ENCODE measurements around the gene HTR3E.

The HTR3E gene

DNA sequence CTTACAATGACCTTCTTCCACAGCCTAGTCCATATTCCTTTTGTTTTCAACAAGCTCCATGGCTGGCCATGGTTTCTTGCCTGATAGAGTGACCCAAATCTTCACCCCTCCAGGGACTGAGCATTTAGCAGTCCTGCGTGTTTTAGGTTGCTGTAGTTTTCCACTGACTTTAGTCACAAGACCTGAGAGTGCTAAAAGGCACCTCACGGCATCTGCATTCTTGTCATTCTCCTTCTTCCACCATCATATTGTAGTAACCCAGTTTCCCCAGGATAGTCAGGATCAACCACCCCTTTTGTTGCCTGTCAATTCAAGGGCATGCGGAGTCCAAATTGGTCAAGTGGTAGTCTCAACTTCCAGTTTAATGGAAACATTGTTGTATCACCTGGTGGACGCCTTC lies 23.2 kb upstream of the HTR3E start:
- H3K27me3 ChIP-seq (ENCODE audit: control insufficient read depth in 2 of 2, insufficient read depth in 2 of 2, low read length in 2 of 2) = no peaks in the 10 kb centered on the region

DNA sequence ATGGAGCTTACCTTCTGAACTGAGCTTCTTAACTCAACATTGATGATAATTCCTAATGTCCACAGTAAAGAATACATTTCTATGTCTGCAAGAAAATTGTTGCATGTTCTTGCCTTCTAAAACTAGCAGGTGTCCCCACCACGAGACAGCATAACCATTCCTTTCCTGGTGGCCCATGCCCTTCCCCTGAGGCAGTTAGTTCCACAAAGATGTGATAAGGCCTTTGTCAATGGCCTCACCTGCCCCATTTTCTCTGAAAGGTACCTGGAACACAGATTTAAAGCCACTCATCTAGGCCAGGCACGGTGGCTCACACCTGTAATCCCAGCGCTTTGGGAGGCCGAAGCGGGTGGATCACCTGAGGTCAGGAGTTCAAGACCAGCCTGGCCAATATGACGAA lies 21.0 kb upstream of the HTR3E start:
- Histone ChIP-seq H3K9me3 (ENCODE audit: control insufficient read depth in 2 of 2, low read length in 2 of 2) (no peaks in the 10 kb centered on the region), H3K9ac (ENCODE audit: low read depth in 1 of 2, low read length in 2 of 2) (no peak overlapping the region), H3K27ac (ENCODE audit: low read depth in 2 of 2, low read length in 2 of 2) (no peak overlapping the region), H3K4me1 (ENCODE audit: control insufficient read depth in 2 of 2, insufficient read depth in 2 of 2, low read length in 2 of 2) (no peaks in the 10 kb centered on the region), H3K4me3 (ENCODE audit: low read length in 2 of 2) (no peak overlapping the region), H3K27me3 (ENCODE audit: control insufficient read depth in 2 of 2, insufficient read depth in 2 of 2, low read length in 2 of 2) (no peaks in the 10 kb centered on the region), H3K36me3 (ENCODE audit: control insufficient read depth in 2 of 2, insufficient read depth in 2 of 2, low read length in 2 of 2) (no peaks in the 10 kb centered on the region)

More for the DNA sequence above, 23.2 kb upstream of the HTR3E start:
- no peak overlapping the region for H3K9ac ChIP-seq (ENCODE audit: low read depth in 1 of 2, low read length in 2 of 2)
- H3K27ac ChIP-seq (ENCODE audit: low read depth in 2 of 2, low read length in 2 of 2) = no peak overlapping the region
- H3K36me3 ChIP-seq (ENCODE audit: control insufficient read depth in 2 of 2, insufficient read depth in 2 of 2, low read length in 2 of 2) = no peaks in the 10 kb centered on the region
- no peaks in the 10 kb centered on the region for H3K4me1 ChIP-seq (ENCODE audit: control insufficient read depth in 2 of 2, insufficient read depth in 2 of 2, low read length in 2 of 2)
- no peaks in the 10 kb centered on the region for H3K9me3 ChIP-seq (ENCODE audit: control insufficient read depth in 2 of 2, low read length in 2 of 2)
- no peak overlapping the region for H3K4me3 ChIP-seq (ENCODE audit: low read length in 2 of 2)

DNA sequence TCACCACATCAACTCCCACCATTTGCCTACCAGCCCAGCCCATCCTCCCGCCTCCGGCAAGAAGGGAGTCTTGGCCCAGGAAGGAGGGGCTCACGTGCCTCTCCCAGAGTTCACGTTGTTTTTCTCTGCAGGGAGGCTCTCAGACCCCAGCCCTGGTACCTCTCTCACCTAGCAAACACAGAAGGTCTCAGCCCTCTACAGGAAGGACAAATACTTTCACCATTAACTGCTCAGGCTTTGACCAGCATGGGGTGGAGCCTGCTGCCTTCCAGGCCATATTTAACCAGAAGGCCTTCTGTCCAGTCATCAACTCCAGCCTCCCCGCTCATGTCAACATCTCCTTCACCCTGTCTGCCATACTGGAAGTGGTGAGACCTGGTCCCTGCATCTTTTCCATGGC lies 19.0 kb upstream of the HTR3E start:
- no peaks in the 10 kb centered on the region for H3K9me3 ChIP-seq (ENCODE audit: control insufficient read depth in 2 of 2, low read length in 2 of 2)
- H3K36me3 ChIP-seq (ENCODE audit: control insufficient read depth in 2 of 2, insufficient read depth in 2 of 2, low read length in 2 of 2) = no peaks in the 10 kb centered on the region
- H3K4me1 ChIP-seq (ENCODE audit: control insufficient read depth in 2 of 2, insufficient read depth in 2 of 2, low read length in 2 of 2) = no peaks in the 10 kb centered on the region
- no peak overlapping the region for H3K4me3 ChIP-seq (ENCODE audit: low read length in 2 of 2)
- H3K27me3 ChIP-seq (ENCODE audit: control insufficient read depth in 2 of 2, insufficient read depth in 2 of 2, low read length in 2 of 2) = no peaks in the 10 kb centered on the region
- no peak overlapping the region for H3K9ac ChIP-seq (ENCODE audit: low read depth in 1 of 2, low read length in 2 of 2)
- H3K27ac ChIP-seq (ENCODE audit: low read depth in 2 of 2, low read length in 2 of 2) = no peak overlapping the region

DNA sequence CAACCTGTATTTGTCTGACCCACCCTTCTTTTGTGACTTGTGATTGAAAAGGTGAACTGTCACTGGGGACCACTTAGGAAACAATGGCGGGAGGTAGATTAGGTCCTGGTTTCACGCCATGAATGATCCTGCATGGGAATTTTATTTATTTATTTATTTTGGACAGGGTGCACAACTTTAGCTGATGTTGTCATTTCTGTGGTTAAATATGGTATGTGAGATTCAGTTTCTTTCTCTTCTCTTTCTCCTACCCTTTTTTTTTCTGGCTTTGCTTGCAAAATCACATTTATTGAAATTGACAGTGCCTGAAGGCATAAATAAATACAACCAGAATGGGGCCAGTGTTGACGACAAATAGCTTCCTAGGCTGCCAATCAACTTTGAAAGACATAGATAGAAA lies 18.0 kb upstream of the HTR3E start:
- Histone ChIP-seq H3K36me3 (ENCODE audit: control insufficient read depth in 2 of 2, insufficient read depth in 2 of 2, low read length in 2 of 2) (no peaks in the 10 kb centered on the region), H3K9ac (ENCODE audit: low read depth in 1 of 2, low read length in 2 of 2) (no peak overlapping the region), H3K27ac (ENCODE audit: low read depth in 2 of 2, low read length in 2 of 2) (no peak overlapping the region), H3K27me3 (ENCODE audit: control insufficient read depth in 2 of 2, insufficient read depth in 2 of 2, low read length in 2 of 2) (no peaks in the 10 kb centered on the region), H3K9me3 (ENCODE audit: control insufficient read depth in 2 of 2, low read length in 2 of 2) (no peaks in the 10 kb centered on the region), H3K4me3 (ENCODE audit: low read length in 2 of 2) (no peak overlapping the region), H3K4me1 (ENCODE audit: control insufficient read depth in 2 of 2, insufficient read depth in 2 of 2, low read length in 2 of 2) (no peaks in the 10 kb centered on the region)

DNA sequence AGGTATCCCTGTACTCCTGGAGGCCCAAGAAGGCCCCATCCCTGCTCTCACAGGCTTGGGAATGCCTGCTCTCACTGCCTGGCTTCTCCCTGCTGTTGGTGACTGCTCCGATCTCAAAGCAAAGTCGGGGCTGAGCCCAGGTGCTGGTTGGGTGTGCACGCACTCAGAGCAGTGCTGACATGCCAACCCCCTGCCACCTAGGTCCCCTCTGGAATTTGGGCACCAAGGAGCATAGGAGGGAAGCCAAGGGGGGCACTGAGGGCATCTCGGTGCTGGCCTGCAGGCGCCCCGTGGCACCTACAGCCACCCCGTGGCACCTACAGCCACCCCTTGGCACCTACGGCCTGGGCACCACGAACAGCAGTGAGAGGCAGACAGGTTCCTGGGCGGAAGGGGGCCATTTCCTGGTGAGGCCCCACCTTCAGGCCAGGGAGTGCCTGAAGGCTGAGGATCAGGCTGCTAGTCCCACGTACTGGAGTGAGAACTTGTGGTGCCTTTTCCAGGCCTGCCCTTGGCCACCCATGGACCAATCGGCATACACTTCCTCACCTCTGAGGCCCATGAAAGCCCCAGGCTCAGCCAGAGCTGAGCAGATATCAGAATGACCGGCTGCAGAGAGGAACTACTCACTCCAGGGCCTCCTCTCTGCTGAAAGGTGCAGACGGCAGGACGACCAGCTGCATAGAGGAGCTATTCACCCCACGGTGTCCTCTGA lies 15.6 kb upstream of the HTR3E start:
- H3K27ac ChIP-seq (ENCODE audit: low read depth in 2 of 2, low read length in 2 of 2) = no peak overlapping the region
- H3K36me3 ChIP-seq (ENCODE audit: control insufficient read depth in 2 of 2, insufficient read depth in 2 of 2, low read length in 2 of 2) = no peaks in the 10 kb centered on the region
- no peak overlapping the region for H3K4me3 ChIP-seq (ENCODE audit: low read length in 2 of 2)
- H3K9ac ChIP-seq (ENCODE audit: low read depth in 1 of 2, low read length in 2 of 2) = no peak overlapping the region
- no peaks in the 10 kb centered on the region for H3K27me3 ChIP-seq (ENCODE audit: control insufficient read depth in 2 of 2, insufficient read depth in 2 of 2, low read length in 2 of 2)
- H3K4me1 ChIP-seq (ENCODE audit: control insufficient read depth in 2 of 2, insufficient read depth in 2 of 2, low read length in 2 of 2) = no peaks in the 10 kb centered on the region
- no peaks in the 10 kb centered on the region for H3K9me3 ChIP-seq (ENCODE audit: control insufficient read depth in 2 of 2, low read length in 2 of 2)

DNA sequence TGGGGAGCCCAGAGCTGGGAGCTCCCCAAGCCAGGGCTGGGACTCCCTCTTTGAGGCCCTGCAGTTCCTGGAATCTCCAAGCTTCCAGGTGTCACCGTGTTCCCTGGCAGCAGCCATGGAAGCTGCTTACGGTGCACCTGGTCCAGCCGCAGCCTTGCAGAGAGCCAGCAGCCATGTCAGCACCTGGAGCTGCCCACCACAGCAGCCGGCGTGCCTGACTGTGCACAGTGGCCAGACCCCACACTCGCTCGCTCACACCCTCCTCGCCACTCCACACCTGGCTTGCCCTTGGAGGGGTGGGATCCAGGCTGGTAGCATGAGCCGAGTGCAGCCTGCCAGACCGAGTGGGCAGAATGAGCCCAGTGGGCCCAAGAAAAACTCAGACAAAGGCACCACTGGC lies 14.8 kb upstream of the HTR3E start:
- Histone ChIP-seq H3K4me3 (ENCODE audit: low read length in 2 of 2) (no peak overlapping the region), H3K9ac (ENCODE audit: low read depth in 1 of 2, low read length in 2 of 2) (no peak overlapping the region), H3K9me3 (ENCODE audit: control insufficient read depth in 2 of 2, low read length in 2 of 2) (no peaks in the 10 kb centered on the region), H3K27ac (ENCODE audit: low read depth in 2 of 2, low read length in 2 of 2) (no peak overlapping the region), H3K4me1 (ENCODE audit: control insufficient read depth in 2 of 2, insufficient read depth in 2 of 2, low read length in 2 of 2) (no peaks in the 10 kb centered on the region), H3K27me3 (ENCODE audit: control insufficient read depth in 2 of 2, insufficient read depth in 2 of 2, low read length in 2 of 2) (no peaks in the 10 kb centered on the region), H3K36me3 (ENCODE audit: control insufficient read depth in 2 of 2, insufficient read depth in 2 of 2, low read length in 2 of 2) (no peaks in the 10 kb centered on the region)

DNA sequence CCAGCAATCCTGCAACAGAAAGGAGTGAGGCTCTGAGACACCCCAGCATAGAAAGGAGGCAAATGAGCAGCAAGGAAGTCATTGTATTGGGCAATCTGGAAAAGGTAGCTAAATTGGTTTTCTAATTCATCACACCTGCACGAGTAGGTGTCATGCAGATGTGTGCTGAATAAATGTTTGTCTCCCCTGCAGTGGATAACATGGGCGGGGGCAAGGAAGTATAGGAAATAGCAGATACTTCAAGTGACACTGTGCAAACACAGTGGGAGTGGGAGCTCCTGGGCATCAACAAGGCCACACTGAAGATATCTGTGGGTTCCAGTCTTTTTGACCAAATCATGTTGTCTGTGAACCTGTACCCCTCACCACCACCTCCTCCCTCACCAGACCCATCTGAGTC lies 14.4 kb upstream of the HTR3E start:
- Histone ChIP-seq H3K4me3 (ENCODE audit: low read length in 2 of 2) (no peak overlapping the region), H3K36me3 (ENCODE audit: control insufficient read depth in 2 of 2, insufficient read depth in 2 of 2, low read length in 2 of 2) (no peaks in the 10 kb centered on the region), H3K9me3 (ENCODE audit: control insufficient read depth in 2 of 2, low read length in 2 of 2) (no peaks in the 10 kb centered on the region), H3K27ac (ENCODE audit: low read depth in 2 of 2, low read length in 2 of 2) (no peak overlapping the region), H3K4me1 (ENCODE audit: control insufficient read depth in 2 of 2, insufficient read depth in 2 of 2, low read length in 2 of 2) (no peaks in the 10 kb centered on the region), H3K9ac (ENCODE audit: low read depth in 1 of 2, low read length in 2 of 2) (no peak overlapping the region), H3K27me3 (ENCODE audit: control insufficient read depth in 2 of 2, insufficient read depth in 2 of 2, low read length in 2 of 2) (no peaks in the 10 kb centered on the region)

DNA sequence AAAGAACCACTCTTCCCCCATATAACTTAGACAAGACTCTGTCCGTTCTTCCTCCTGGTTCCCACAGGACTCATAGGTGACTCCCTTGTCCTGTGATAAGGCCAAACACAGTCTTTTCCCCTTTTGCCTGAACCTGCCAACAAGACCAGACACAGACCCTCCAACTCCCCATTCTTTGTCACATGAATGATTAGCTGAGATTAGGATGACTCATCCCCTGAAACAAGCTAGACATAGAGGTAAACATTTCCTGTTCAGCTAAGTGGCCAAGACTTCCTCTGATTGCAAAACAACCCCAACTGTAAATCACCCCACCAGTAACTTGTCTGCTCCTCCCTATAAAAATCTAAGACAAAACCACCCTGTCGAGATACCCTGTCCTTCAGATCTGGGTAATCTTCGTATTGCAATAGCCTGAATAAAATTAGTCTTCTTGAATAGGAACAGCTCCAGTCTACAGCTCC lies 11.4 kb upstream of the HTR3E start:
- no peak overlapping the region for H3K4me3 ChIP-seq (ENCODE audit: low read length in 2 of 2)
- H3K4me1 ChIP-seq (ENCODE audit: control insufficient read depth in 2 of 2, insufficient read depth in 2 of 2, low read length in 2 of 2) = no peaks in the 10 kb centered on the region
- H3K27ac ChIP-seq (ENCODE audit: low read depth in 2 of 2, low read length in 2 of 2) = no peak overlapping the region

DNA sequence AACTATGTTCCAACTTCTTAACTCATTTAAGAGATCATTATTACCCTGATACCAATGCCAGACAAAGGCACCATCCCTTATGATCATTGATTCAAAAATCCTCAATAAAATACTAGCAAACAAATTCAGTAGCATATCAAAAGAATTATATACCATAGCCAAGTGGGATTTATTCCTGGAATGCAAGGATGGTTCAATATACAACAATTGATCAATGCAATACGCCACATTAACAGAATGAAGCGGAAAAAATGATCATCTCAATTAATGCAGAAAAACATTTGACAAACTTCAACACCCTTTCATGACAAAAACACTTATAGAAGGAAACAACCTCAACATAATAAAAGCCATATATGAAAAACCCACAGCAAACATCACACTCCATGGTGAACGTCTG lies 4.7 kb upstream of the HTR3E start:
- Histone ChIP-seq H3K9me3 (ENCODE audit: control insufficient read depth in 2 of 2, low read length in 2 of 2) (peaks cover 2 to 3% of the 10 kb centered on the region in 2 donors), H3K9ac (ENCODE audit: low read depth in 1 of 2, low read length in 2 of 2) (no peak overlapping the region), H3K27ac (ENCODE audit: low read depth in 2 of 2, low read length in 2 of 2) (no peak overlapping the region), H3K27me3 (ENCODE audit: control insufficient read depth in 2 of 2, insufficient read depth in 2 of 2, low read length in 2 of 2) (no peaks in the 10 kb centered on the region), H3K4me3 (ENCODE audit: low read length in 2 of 2) (no peak overlapping the region), H3K36me3 (ENCODE audit: control insufficient read depth in 2 of 2, insufficient read depth in 2 of 2, low read length in 2 of 2) (no peaks in the 10 kb centered on the region), H3K4me1 (ENCODE audit: control insufficient read depth in 2 of 2, insufficient read depth in 2 of 2, low read length in 2 of 2) (no peaks in the 10 kb centered on the region)

More for the DNA sequence above, 11.4 kb upstream of the HTR3E start:
- Histone ChIP-seq H3K9ac (ENCODE audit: low read depth in 1 of 2, low read length in 2 of 2) (no peak overlapping the region), H3K9me3 (ENCODE audit: control insufficient read depth in 2 of 2, low read length in 2 of 2) (no peaks in the 10 kb centered on the region), H3K36me3 (ENCODE audit: control insufficient read depth in 2 of 2, insufficient read depth in 2 of 2, low read length in 2 of 2) (no peaks in the 10 kb centered on the region), H3K27me3 (ENCODE audit: control insufficient read depth in 2 of 2, insufficient read depth in 2 of 2, low read length in 2 of 2) (no peaks in the 10 kb centered on the region)

DNA sequence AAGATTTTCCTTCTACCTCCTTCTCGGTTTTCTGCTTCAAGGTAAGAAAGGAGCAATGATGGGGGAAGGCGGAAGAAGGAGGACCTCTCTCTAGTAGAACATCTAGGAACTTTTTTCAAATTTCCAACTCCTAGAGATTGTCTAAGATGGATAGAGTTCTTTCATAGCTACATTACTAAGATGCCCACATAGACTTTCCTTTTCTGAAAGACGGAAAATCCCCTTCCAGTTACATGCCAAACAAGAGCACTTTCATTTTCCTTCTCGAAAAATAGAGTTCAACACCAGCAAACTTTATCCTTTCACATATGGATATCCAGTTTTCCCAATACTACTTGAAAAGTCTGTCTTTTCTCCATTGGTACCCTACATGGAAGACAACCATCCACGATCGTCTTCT lies 692 bp downstream of the HTR3E start:
- Histone ChIP-seq H3K27me3 (ENCODE audit: control insufficient read depth in 2 of 2, insufficient read depth in 2 of 2, low read length in 2 of 2) (no peaks in the 10 kb centered on the region), H3K4me1 (ENCODE audit: control insufficient read depth in 2 of 2, insufficient read depth in 2 of 2, low read length in 2 of 2) (no peaks in the 10 kb centered on the region), H3K9me3 (ENCODE audit: control insufficient read depth in 2 of 2, low read length in 2 of 2) (no peaks in the 10 kb centered on the region), H3K4me3 (ENCODE audit: low read length in 2 of 2) (no peak overlapping the region), H3K36me3 (ENCODE audit: control insufficient read depth in 2 of 2, insufficient read depth in 2 of 2, low read length in 2 of 2) (no peaks in the 10 kb centered on the region), H3K27ac (ENCODE audit: low read depth in 2 of 2, low read length in 2 of 2) (no peak overlapping the region), H3K9ac (ENCODE audit: low read depth in 1 of 2, low read length in 2 of 2) (no peak overlapping the region)
